Pancreas (tissue), 10 donors: ENCODE results near the gene PSD4. TPM values are rescaled to one million over a fixed set of nuclear protein-coding genes. Genes with fewer than 3 reads are reported as not detected.
A peak's percentile ranks its signal among the peaks of the same experiment; 100 is the strongest.

ENCODE experiments used
- ATAC-seq, 4 donors: fragments of 200-7000 bp; cut with Tn5 transposase; one replicate each; pipeline versions ENCODE4 v1.8.0 to v1.9.1; 2020; ENCODE audit warnings: mild to moderate bottlenecking in 4 of 4, moderate library complexity in 4 of 4
- DNase-seq, 6 donors: peaks; one replicate each; pipeline ENCODE4 v3.0.0-alpha.2; 2020
- FAIRE-seq: peaks from 2 replicates; lab custom pipeline; 2012; peaks lifted over from hg19 to GRCh38; lab: Jason Lieb, UNC
- H3K27ac ChIP-seq, 4 donors: fragments of 200-600 bp; sonication (generic); 1 replicate in 3 of 4; 2 replicates in 1 of 4; pipeline versions ENCODE4 v1.5.0 to v1.8.0; 2020
- H3K27me3 ChIP-seq, 4 donors: fragments of 200-600 bp; one replicate each; pipeline ENCODE4 v1.8.0; 2021
- H3K36me3 ChIP-seq, 3 donors: fragments of 200-600 bp; sonication (generic) in 1 of 3; one replicate each; pipeline versions ENCODE4 v1.5.0 to v1.8.0; 2020 to 2021
- H3K4me1 ChIP-seq, 3 donors: fragments of 200-600 bp; one replicate each; pipeline ENCODE4 v1.8.0; 2021
- H3K4me3 ChIP-seq, 4 donors: fragments of 200-600 bp; sonication (generic) in 2 of 4; one replicate each; pipeline versions ENCODE4 v1.5.0 to v1.8.0; 2020 to 2021
- H3K9me3 ChIP-seq, 4 donors: fragments of 200-600 bp; one replicate each; pipeline ENCODE4 v1.8.0; 2021
- CTCF ChIP-seq, 4 donors: fragments of 200-600 bp; sonication (generic) in 3 of 4; IDR thresholded peaks; one replicate each; pipeline versions ENCODE4 v1.5.0 to v1.8.0; 2021; ENCODE audit warnings: antibody characterized with exemption in 4 of 4
- WGBS, 2 donors: extraction: QIAGEN DNeasy Blood & Tissue Kit; methylation state at CpG; one replicate each; pipeline ENCODE4 v1.1.7; 2013; 5-methylcytosine and 5-hydroxymethylcytosine counted together
- intact Hi-C, 3 donors: fragments of 100-400 bp; cut with DNase I; formaldehyde crosslinking; loops; one replicate each; pipeline versions ENCODE4 v1.11.1 to v1.14.2; 2022
- polyA plus RNA-seq, 2 donors: library from polyadenylated mRNA; stranded (reverse); fragments of 200-250 nt; gene quantifications; one replicate each; pipeline ENCODE4 v1.2.3, GENCODE V29; 2013
- total RNA-seq, 6 donors: library from RNA; stranded (reverse); fragmentation: NEBNext Ultra II Directional in 4 of 6; extraction: Animal tissue kit (Norgen Biotek cat#: 25700) in 4 of 6; gene quantifications; one replicate each; pipeline versions ENCODE4 v1.2.1 to v1.2.4, GENCODE V29; 2021 to 2023
- donor health status: healthy with polysubstance abuse.
- donor health status: DM: no; HTN: no; CAD: no; lungs with moderate emphysema.
- donor health status: DM: no; HTN: no; CAD: no.
- donor health status: control.
- donor health status: control.
- donor health status: Bipolar disorder and iron deficiency.
- donor health status: DM: yes; HTN: yes; CAD: no.
- donor health status: DM: no; HTN: no; CAD: no.
- donor health status: DM: no; HTN: no; CAD: no.
- donor health status: DM: yes; HTN: yes; CAD: no.

PSD4 gene
- total and polyA plus RNA-seq, 8 donors, result 15.9 to 37.6 (median 26.0) TPM

GRCh38 chr2:113229795-113230194 lies 56.0 kb downstream of the PSD4 start:
- Histone ChIP-seq H3K36me3 (no peaks in the 10 kb centered on the region), H3K9me3 (no peaks in the 10 kb centered on the region), H3K27me3 (no peaks in the 10 kb centered on the region), H3K4me3 (no peak overlapping the region), H3K4me1 (peaks cover 0 to 12% (median 5%) of the 10 kb centered on the region in 3 donors), H3K27ac (peak overlapping the region in 2 of 4 donors; percentile 23 to 28)
- no peak for DNase-seq
- intact Hi-C loops, result no loop called here
- 69 to 70% methylated on average over 3 of the region's 3 CpGs for WGBS, 2 donors
- ATAC-seq, result no peak
- no peak for FAIRE-seq
- no peak for TF ChIP-seq CTCF (IDR thresholded peaks at IDR 0.05)

GRCh38 chr2:113230531-113230930 lies 56.8 kb downstream of the PSD4 start:
- H3K27me3 ChIP-seq, result no peaks in the 10 kb centered on the region
- no peaks in the 10 kb centered on the region for H3K9me3 ChIP-seq
- WGBS, 2 donors, result 85% methylated on average over 6 of the region's 6 CpGs
- peaks cover 0 to 6% (median under 1%) of the 10 kb centered on the region in 3 donors for H3K4me1 ChIP-seq
- H3K36me3 ChIP-seq, result no peaks in the 10 kb centered on the region
- no peak for FAIRE-seq
- intact Hi-C loops, result no loop called here
- no peak overlapping the region for H3K27ac ChIP-seq
- no peak overlapping the region for H3K4me3 ChIP-seq
- no peak for DNase-seq
- no peak for ATAC-seq
- no peak for TF ChIP-seq CTCF (IDR thresholded peaks at IDR 0.05)

- no peak for TF ChIP-seq CTCF (IDR thresholded peaks at IDR 0.05)
- 14 to 24% methylated on average over 3 of the region's 3 CpGs for WGBS, 2 donors
- no peak for FAIRE-seq
- Histone ChIP-seq H3K36me3 (no peaks in the 10 kb centered on the region), H3K9me3 (no peaks in the 10 kb centered on the region), H3K27ac (no peak overlapping the region), H3K4me1 (peaks cover 0 to 6% (median 0%) of the 10 kb centered on the region in 3 donors), H3K4me3 (no peak overlapping the region), H3K27me3 (no peaks in the 10 kb centered on the region)
- intact Hi-C loops, result no loop called here
- no peak for ATAC-seq
- no peak for DNase-seq
Observed at GRCh38 chr2:113231064-113231463, 57.3 kb downstream of the PSD4 start.

- FAIRE-seq (no peak), ATAC-seq (no peak), DNase-seq (no peak)
- Histone ChIP-seq H3K27me3 (no peaks in the 10 kb centered on the region), H3K27ac (no peak overlapping the region), H3K9me3 (no peaks in the 10 kb centered on the region), H3K36me3 (no peaks in the 10 kb centered on the region), H3K4me3 (no peak overlapping the region), H3K4me1 (peaks cover 0 to 6% (median 0%) of the 10 kb centered on the region in 3 donors)
- 82 to 100% methylated on average over 3 of the region's 3 CpGs for WGBS, 2 donors
- no peak for TF ChIP-seq CTCF (IDR thresholded peaks at IDR 0.05)
- intact Hi-C loops, result no loop called here
Observed at GRCh38 chr2:113232123-113232522, 58.4 kb downstream of the PSD4 start.

- no peaks in the 10 kb centered on the region for H3K9me3 ChIP-seq
- no peak for FAIRE-seq
Observed at GRCh38 chr2:113232740-113233139, 59.0 kb downstream of the PSD4 start.

More at GRCh38 chr2:113232740-113233139, 59.0 kb downstream of the PSD4 start:
- intact Hi-C loops, result no loop called here
- Histone ChIP-seq H3K27ac (no peak overlapping the region), H3K36me3 (no peaks in the 10 kb centered on the region), H3K27me3 (no peaks in the 10 kb centered on the region), H3K4me3 (no peak overlapping the region), H3K4me1 (peaks cover 0 to 6% (median 0%) of the 10 kb centered on the region in 3 donors)
- no peak for DNase-seq
- no peak for TF ChIP-seq CTCF (IDR thresholded peaks at IDR 0.05)
- 93 to 98% methylated on average over 6 of the region's 6 CpGs for WGBS, 2 donors
- ATAC-seq, result no peak
